ENCODE data around the gene MAPK8. TPM values are rescaled to one million over a fixed set of nuclear protein-coding genes. Genes with fewer than 3 reads are reported as not detected.

The MAPK8 gene
- total and polyA plus RNA-seq, 9 of the 15 experiments (the other 6 are each of a cell fraction or from before 2014, with no cell fraction given) = 6.4 to 159 (median 71.0) TPM

DNA sequence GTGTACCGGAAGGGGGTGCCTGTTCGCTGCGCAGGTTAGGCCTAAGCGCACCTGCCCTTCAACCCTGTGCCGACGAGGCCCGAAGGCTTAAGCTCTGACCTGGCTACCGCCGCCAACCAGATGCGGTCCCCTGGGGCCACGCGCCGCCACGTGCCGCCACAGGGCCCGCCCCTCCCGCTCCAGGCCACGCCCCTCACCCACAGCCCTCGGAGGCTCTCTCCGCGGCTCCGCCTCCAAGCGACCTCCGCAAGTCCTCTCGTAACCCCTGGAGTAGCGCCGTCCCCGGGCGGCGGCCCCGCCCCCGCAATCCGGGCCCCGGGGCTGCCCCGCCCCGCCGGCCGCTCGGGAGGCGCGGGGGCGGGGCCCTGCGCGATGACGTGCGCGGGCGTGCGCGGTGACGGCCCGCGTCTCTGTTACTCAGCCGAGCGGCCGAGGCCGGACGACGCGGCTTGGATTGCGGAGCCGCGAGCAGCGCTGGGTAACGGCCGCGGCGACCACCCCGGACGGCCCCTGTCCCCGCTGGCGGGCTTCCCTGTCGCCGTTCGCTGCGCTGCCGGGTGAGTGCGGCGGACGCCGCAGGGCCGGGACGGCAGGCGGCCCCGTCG lies at the start of gene MAPK8 (continued):
- TF ChIP-seq, protein P1, sequence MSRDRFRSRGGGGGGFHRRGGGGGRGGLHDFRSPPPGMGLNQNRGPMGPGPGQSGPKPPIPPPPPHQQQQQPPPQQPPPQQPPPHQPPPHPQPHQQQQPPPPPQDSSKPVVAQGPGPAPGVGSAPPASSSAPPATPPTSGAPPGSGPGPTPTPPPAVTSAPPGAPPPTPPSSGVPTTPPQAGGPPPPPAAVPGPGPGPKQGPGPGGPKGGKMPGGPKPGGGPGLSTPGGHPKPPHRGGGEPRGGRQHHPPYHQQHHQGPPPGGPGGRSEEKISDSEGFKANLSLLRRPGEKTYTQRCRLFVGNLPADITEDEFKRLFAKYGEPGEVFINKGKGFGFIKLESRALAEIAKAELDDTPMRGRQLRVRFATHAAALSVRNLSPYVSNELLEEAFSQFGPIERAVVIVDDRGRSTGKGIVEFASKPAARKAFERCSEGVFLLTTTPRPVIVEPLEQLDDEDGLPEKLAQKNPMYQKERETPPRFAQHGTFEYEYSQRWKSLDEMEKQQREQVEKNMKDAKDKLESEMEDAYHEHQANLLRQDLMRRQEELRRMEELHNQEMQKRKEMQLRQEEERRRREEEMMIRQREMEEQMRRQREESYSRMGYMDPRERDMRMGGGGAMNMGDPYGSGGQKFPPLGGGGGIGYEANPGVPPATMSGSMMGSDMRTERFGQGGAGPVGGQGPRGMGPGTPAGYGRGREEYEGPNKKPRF (IDR thresholded peaks at IDR 0.05; ENCODE audit: low read depth, low read length) = no peak
- TF ChIP-seq FOXM1 (IDR thresholded peaks at IDR 0.05; ENCODE audit: low read depth) (no peak), FOXM1 (CRISPR knock-in tag; IDR thresholded peaks at IDR 0.05; ENCODE audit: low read depth) (peak; percentile 98), MYNN (IDR thresholded peaks at IDR 0.05) (no peak), MYNN (CRISPR knock-in tag; IDR thresholded peaks at IDR 0.05) (no peak), L3MBTL2 (IDR thresholded peaks at IDR 0.05) (peak; percentile 100), SMARCA4 (IDR thresholded peaks at IDR 0.05) (no peak), ILF3 (IDR thresholded peaks at IDR 0.05; ENCODE audit: borderline replicate concordance) (peak; percentile 72; the same call in 1 of the 2 replicates), NR2C1 (IDR thresholded peaks at IDR 0.05) (no peak), NR2C1 (tag; IDR thresholded peaks at IDR 0.05) (peak; percentile 56; the same call in 1 of the 2 replicates), ZNF431 (CRISPR knock-in tag; IDR thresholded peaks at IDR 0.05) (peak; percentile 96), ZNF124 (CRISPR knock-in tag; IDR thresholded peaks at IDR 0.05) (peak; percentile 97), NRF1 (conservative IDR thresholded peaks at IDR 0.05 in 1 of 2, IDR thresholded peaks at IDR 0.05 in 1 of 2) (peak in 1 of 2 experiments; percentile 88), ZFX (CRISPR knock-in tag; IDR thresholded peaks at IDR 0.05) (peak; percentile 95), ZNF217 (CRISPR knock-in tag; IDR thresholded peaks at IDR 0.05) (peak; percentile 94; the same call in 1 of the 2 replicates), NR4A1 (CRISPR knock-in tag; IDR thresholded peaks at IDR 0.05) (peak; percentile 86; the same call in 1 of the 2 replicates), NR4A1 (tag; IDR thresholded peaks at IDR 0.05) (no peak), SMARCB1 (IDR thresholded peaks at IDR 0.05; ENCODE audit: insufficient read length, low read depth) (no peak), TBL1XR1 (IDR thresholded peaks at IDR 0.05; ENCODE audit: low read length in 2 of 2) (0 out of 4 replicates have a peak, but pooled peaks of 1 of the 2 experiments have one; percentile 25), HNRNPLL (IDR thresholded peaks at IDR 0.05; ENCODE audit: low read depth, low read length, poor library complexity, severe bottlenecking) (peak; percentile 60), JUN (IDR thresholded peaks at IDR 0.05; ENCODE audit: borderline replicate concordance, low read depth, low read length) (peak; percentile 45; the same call in 1 of the 2 replicates), JUN (CRISPR knock-in tag; IDR thresholded peaks at IDR 0.05; ENCODE audit: borderline replicate concordance) (peak; percentile 98), TEAD1 (CRISPR knock-in tag; IDR thresholded peaks at IDR 0.05) (peak in 1 of 2 experiments; percentile 97; a peak in 2 of 4 replicates), ZNF121 (CRISPR knock-in tag; conservative IDR thresholded peaks at IDR 0.05) (peak; percentile 58; the same call in 1 of the 2 replicates)
- TF ChIP-seq, protein P2, sequence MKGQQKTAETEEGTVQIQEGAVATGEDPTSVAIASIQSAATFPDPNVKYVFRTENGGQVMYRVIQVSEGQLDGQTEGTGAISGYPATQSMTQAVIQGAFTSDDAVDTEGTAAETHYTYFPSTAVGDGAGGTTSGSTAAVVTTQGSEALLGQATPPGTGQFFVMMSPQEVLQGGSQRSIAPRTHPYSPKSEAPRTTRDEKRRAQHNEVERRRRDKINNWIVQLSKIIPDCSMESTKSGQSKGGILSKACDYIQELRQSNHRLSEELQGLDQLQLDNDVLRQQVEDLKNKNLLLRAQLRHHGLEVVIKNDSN (CRISPR knock-in tag; IDR thresholded peaks at IDR 0.05) = peak; percentile 95
- TF ChIP-seq, protein P3, sequence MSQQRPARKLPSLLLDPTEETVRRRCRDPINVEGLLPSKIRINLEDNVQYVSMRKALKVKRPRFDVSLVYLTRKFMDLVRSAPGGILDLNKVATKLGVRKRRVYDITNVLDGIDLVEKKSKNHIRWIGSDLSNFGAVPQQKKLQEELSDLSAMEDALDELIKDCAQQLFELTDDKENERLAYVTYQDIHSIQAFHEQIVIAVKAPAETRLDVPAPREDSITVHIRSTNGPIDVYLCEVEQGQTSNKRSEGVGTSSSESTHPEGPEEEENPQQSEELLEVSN (IDR thresholded peaks at IDR 0.05; ENCODE audit: borderline replicate concordance in 1 of 2, extremely low read depth in 1 of 2, insufficient read depth in 1 of 2, insufficient read length in 1 of 2, low read depth in 1 of 2, low read length in 1 of 2, poor library complexity in 1 of 2, severe bottlenecking in 1 of 2) = peak; percentile 98 to 99

Data from K562 (cell line).